GM12878 (cell line): ENCODE data around the gene TBX10. TPM values are rescaled to one million over a fixed set of nuclear protein-coding genes. Genes with fewer than 3 reads are reported as not detected.
"Not testable (repeated sequence)": the region's sequence is repeated elsewhere in the genome, so short reads cannot be mapped to it uniquely, and the experiment has no call there.

Experiments used
- ATAC-seq: fragments of 200-7000 bp; cut with Tn5 transposase; 3 replicates; pipeline ENCODE4 v1.9.1; 2020; ENCODE audit warnings: mild to moderate bottlenecking, moderate library complexity
- BruUV-seq: library from RNA; stranded (reverse); fragments of 400-500 nt; replicated peaks from 2 replicates; lab custom pipeline; 2021; lab: Mats Ljungman, UMichigan
- CTCF ChIA-PET: fragments of 300-600 bp; sonication (Branson Sonifier 250); formaldehyde crosslinking; extraction: SDS; loops from one replicate; lab custom pipeline; 2021; ENCODE audit warnings: inconsistent platforms; lab: Yijun Ruan, JAX
- POLR2A ChIA-PET: fragments of 350-600 bp; formaldehyde crosslinking; extraction: SDS; loops from one replicate; lab custom pipeline; 2021; ENCODE audit warnings: inconsistent platforms; lab: Charles Lee
- RAD21 ChIA-PET: fragments of 300-600 bp; sonication (Branson Sonifier 250); formaldehyde crosslinking; loops from one replicate; lab custom pipeline; 2023; ENCODE audit warnings: antibody characterized with exemption; ENCODE audit not compliant: unreplicated experiment; lab: Charles Lee
- SMC1A ChIA-PET: fragments of 300-600 bp; sonication (Branson Sonifier 250); formaldehyde crosslinking; loops from one replicate; lab custom pipeline; 2023; ENCODE audit not compliant: unreplicated experiment, uncharacterized antibody; lab: Charles Lee
- DNase-seq: peaks from one replicate; pipeline ENCODE4 v3.0.0-alpha.2; 2011; ENCODE audit warnings: low read depth, low spot score
- FAIRE-seq: peaks from 3 replicates; lab custom pipeline; 2011; peaks lifted over from hg19 to GRCh38; lab: Jason Lieb, UNC
- H2AFZ ChIP-seq: 2 replicates; pipeline ENCODE4 v1.6.0; 2011; ENCODE audit warnings: low read depth, low read length, control low read depth; ENCODE audit not compliant: control insufficient read depth
- H3K27ac ChIP-seq: 2 replicates; pipeline ENCODE4 v1.5.1; 2011; ENCODE audit warnings: control low read depth; ENCODE audit not compliant: control insufficient read depth, insufficient read depth
- H3K27me3 ChIP-seq, 2 experiments: replicated peaks in 1 of 2; 2 replicates each; pipeline versions ENCODE4 v1.6.0 to v1.6.1; 2011; ENCODE audit warnings: low read length in 1 of 2; ENCODE audit not compliant: control insufficient read depth in 2 of 2, insufficient read depth in 2 of 2
- H3K36me3 ChIP-seq, 2 experiments: 2 replicates each; pipeline ENCODE4 v1.5.1; 2011; ENCODE audit warnings: low read length in 1 of 2; ENCODE audit not compliant: control insufficient read depth in 2 of 2, insufficient read depth in 2 of 2
- H3K4me1 ChIP-seq: 2 replicates; pipeline ENCODE4 v1.6.1; 2011; ENCODE audit warnings: mild to moderate bottlenecking, low read length, moderate library complexity, mixed read lengths; ENCODE audit not compliant: control insufficient read depth, insufficient read depth
- H3K4me2 ChIP-seq: 2 replicates; pipeline ENCODE4 v1.6.0; 2011; ENCODE audit warnings: control low read depth; ENCODE audit not compliant: control insufficient read depth, insufficient read depth
- H3K4me3 ChIP-seq: fragments of 200-600 bp; sonication (generic); 2 replicates; pipeline ENCODE4 v1.5.1; 2016
- H3K79me2 ChIP-seq: 2 replicates; pipeline ENCODE4 v1.6.0; 2011; ENCODE audit warnings: low read length; ENCODE audit not compliant: control insufficient read depth, insufficient read depth
- H3K9ac ChIP-seq: 2 replicates; pipeline ENCODE4 v1.8.0; 2011; ENCODE audit warnings: low read length, control low read depth, mixed read lengths; ENCODE audit not compliant: control insufficient read depth, insufficient read depth
- H3K9me3 ChIP-seq: replicated peaks from 3 replicates; pipeline ENCODE4 v1.5.1; 2011; ENCODE audit warnings: mild to moderate bottlenecking, low read length; ENCODE audit not compliant: control insufficient read depth, insufficient read depth
- H4K20me1 ChIP-seq: 2 replicates; pipeline ENCODE4 v1.6.0; 2011; ENCODE audit not compliant: control insufficient read depth, insufficient read depth
- ATF3 ChIP-seq: IDR thresholded peaks from 2 replicates; pipeline ENCODE4 v1.6.1; 2011; ENCODE audit warnings: low read depth, mild to moderate bottlenecking, low read length, moderate library complexity, borderline replicate concordance; ENCODE audit errors: extremely low read depth
- ATF7 ChIP-seq: fragments of 450-650 bp; IDR thresholded peaks from 2 replicates; pipeline ENCODE4 v1.6.1; 2016; ENCODE audit warnings: low read depth, mild to moderate bottlenecking
- E2F8 ChIP-seq: fragments of 450-650 bp; IDR thresholded peaks from 2 replicates; pipeline ENCODE4 v1.6.1; 2018; ENCODE audit warnings: mild to moderate bottlenecking, low read depth, moderate library complexity; ENCODE audit not compliant: partially characterized antibody
- FOXK2 ChIP-seq: fragments of 450-650 bp; IDR thresholded peaks from 2 replicates; pipeline ENCODE4 v1.6.1; 2017; ENCODE audit warnings: mild to moderate bottlenecking, moderate library complexity
- GABPA ChIP-seq: IDR thresholded peaks from 2 replicates; pipeline ENCODE4 v1.6.1; 2014; ENCODE audit warnings: antibody characterized with exemption, low read depth, mild to moderate bottlenecking, inconsistent platforms
- MTA2 ChIP-seq: fragments of 450-650 bp; IDR thresholded peaks from 2 replicates; pipeline ENCODE4 v1.6.1; 2016; ENCODE audit warnings: low read depth, mild to moderate bottlenecking, moderate library complexity
- NRF1 ChIP-seq: conservative IDR thresholded peaks from 2 replicates; pipeline ENCODE4 v1.6.1; 2011; ENCODE audit warnings: mild to moderate bottlenecking, low read depth, low read length, improper control_type of control experiment
- POLR2AphosphoS2 ChIP-seq: IDR thresholded peaks from 2 replicates; pipeline ENCODE4 v1.6.1; 2011; ENCODE audit warnings: low read depth, mild to moderate bottlenecking, low read length, improper control_type of control experiment, moderate library complexity
- RAD21 ChIP-seq: IDR thresholded peaks from 2 replicates; pipeline ENCODE4 v1.6.1; 2011; ENCODE audit warnings: mild to moderate bottlenecking, low read depth, low read length, moderate library complexity; ENCODE audit not compliant: insufficient read depth
- RCOR1 ChIP-seq: conservative IDR thresholded peaks from 2 replicates; pipeline ENCODE4 v1.6.1; 2012; ENCODE audit warnings: low read depth, low read length, improper control_type of control experiment
- SMC3 ChIP-seq: IDR thresholded peaks from 2 replicates; pipeline ENCODE4 v1.6.1; 2011; ENCODE audit warnings: low read length, improper control_type of control experiment, borderline replicate concordance
- YBX1 ChIP-seq: fragments of 450-650 bp; IDR thresholded peaks from 2 replicates; pipeline ENCODE4 v1.6.1; 2016; ENCODE audit warnings: antibody characterized with exemption
- ZNF24 ChIP-seq: fragments of 450-650 bp; IDR thresholded peaks from 2 replicates; pipeline ENCODE4 v1.6.1; 2017; ENCODE audit warnings: antibody characterized with exemption, mild to moderate bottlenecking
- WGBS: methylation state at CpG from one replicate; pipeline ENCODE4 v1.1.6; 2016; ENCODE audit warnings: low lambda C conversion rate; ENCODE audit not compliant: insufficient replicate concordance, insufficient coverage; ENCODE audit errors: missing lambda C conversion rate; 5-methylcytosine and 5-hydroxymethylcytosine counted together
- in situ Hi-C: fragments of 300-500 bp; cut with MboI; formaldehyde crosslinking; loops from 9 replicates; pipeline ENCODE4 v1.14.3; 2018; ENCODE audit warnings: mixed read lengths
- intact Hi-C: fragments of 100-400 bp; cut with micrococcal nuclease; formaldehyde crosslinking; loops from one replicate; pipeline ENCODE4 v1.14.2; 2022; ENCODE audit not compliant: unreplicated experiment
- polyA plus RNA-seq, 11 experiments: library from polyadenylated mRNA; depleted of rRNA in 4 of 11; unstranded in 6 of 11; stranded (reverse) in 5 of 11; fragments of >200 nt; fragmentation: Nextera tagmentation in 4 of 11; fragmentation: Illumina TruSeq in 1 of 11; extraction: Ambion mirVana in 4 of 11; extraction: Trizol in 1 of 11; gene quantifications; 1 replicate in 1 of 11; 2 replicates in 10 of 11; pipeline versions ENCODE4 v1.2.1 to v1.2.3, GENCODE V29; 2011 to 2016; ENCODE audit warnings: inconsistent platforms in 2 of 11, missing spikeins in 2 of 11, low read depth in 1 of 11
- total RNA-seq, 4 experiments: library from RNA; depleted of rRNA in 3 of 4; stranded (reverse); fragments of >200 nt in 3 of 4; fragmentation: Illumina TruSeq in 1 of 4; extraction: Trizol in 1 of 4; gene quantifications; 2 replicates each; pipeline versions ENCODE4 v1.2.1 to v1.2.3, GENCODE V29; 2013 to 2021

Gene TBX10
- total and polyA plus RNA-seq, 10 of the 15 experiments (the other 5 are each of a cell fraction or from before 2014, with no cell fraction given), result 0.10 to 0.44 (median 0.20) TPM; not detected in 4

- H2AFZ ChIP-seq, result no peak overlapping the region
- no peak for TF ChIP-seq RCOR1
- TF ChIP-seq MTA2, result no peak
- no peak for TF ChIP-seq YBX1
- no peak for TF ChIP-seq E2F8
- no peak for TF ChIP-seq ZNF24
- no peak for TF ChIP-seq ATF7
- TF ChIP-seq ATF3, result no peak
- no peak for TF ChIP-seq SMC3
- no peak for TF ChIP-seq RAD21
- no peak for TF ChIP-seq POLR2AphosphoS2
- no peak for TF ChIP-seq GABPA
- TF ChIP-seq FOXK2, result no peak
- TF ChIP-seq NRF1, result no peak
- no peak overlapping the region for H3K4me2 ChIP-seq
- DNase-seq, result no peak
- FAIRE-seq, result no peak
- ChIA-PET POLR2A (no interaction called here), SMC1A (interaction anchor here (1.4 kb wide), 1 partner anchor 9 kb away, joined by 4 read pairs; no protein-coding TSS in a partner anchor), CTCF (interaction anchor here (1.5 kb wide), 1 partner anchor 22 kb away, joined by 7 read pairs; the partner anchor contains the start of gene GSTP1), RAD21 (interaction anchor here (1.2 kb wide), 1 partner anchor 20 kb away, joined by 4 read pairs; no protein-coding TSS in a partner anchor)
- no peak overlapping the region for H3K4me3 ChIP-seq
- no peak overlapping the region for H3K27ac ChIP-seq
- in situ Hi-C loops (no loop called here), intact Hi-C loops (no loop called here)
- no peaks in the 10 kb centered on the region for H3K27me3 ChIP-seq
- peaks cover 16% of the 10 kb centered on the region for H3K79me2 ChIP-seq
- no peak for ATAC-seq
- 88% methylated on average over 2 of the region's 2 CpGs for WGBS
- H3K9me3 ChIP-seq, result no peaks in the 10 kb centered on the region
- H3K9ac ChIP-seq, result no peak overlapping the region
- H3K4me1 ChIP-seq, result peaks cover 27% of the 10 kb centered on the region
- BruUV-seq, result no TSS peak
- H4K20me1 ChIP-seq, result no peaks in the 10 kb centered on the region
- H3K36me3 ChIP-seq, result peaks cover 2 to 6% of the 10 kb centered on the region in 2 experiments; a peak in 2 of 4 replicates
Observed at GRCh38 chr11:67604815-67605214, 34.7 kb downstream of the TBX10 start.

- H3K4me3 ChIP-seq, H2AFZ ChIP-seq, H4K20me1 ChIP-seq, H3K36me3 ChIP-seq, FAIRE-seq, H3K27me3 ChIP-seq, POLR2A ChIA-PET, H3K4me2 ChIP-seq, CTCF ChIA-PET, SMC1A ChIA-PET, intact Hi-C loops, RAD21 ChIA-PET, BruUV-seq, H3K9me3 ChIP-seq, H3K9ac ChIP-seq, H3K27ac ChIP-seq, DNase-seq, in situ Hi-C loops, ATAC-seq: not testable (repeated sequence)
- H3K4me1 ChIP-seq, result peaks cover 27% of the 10 kb centered on the region
- 6% methylated on average over 2 of the region's 4 CpGs for WGBS
- H3K79me2 ChIP-seq, result peaks cover 16% of the 10 kb centered on the region
Observed at GRCh38 chr11:67604119-67604518, 35.4 kb downstream of the TBX10 start.
